GM12801 (cell line): ENCODE data around the gene CCDC68.

Experiments
- TF ChIP-seq, protein P1 (sequence below): IDR thresholded peaks from one replicate; pipeline ENCODE4 v1.5.1; 2011; ENCODE audit warnings: control low read depth; ENCODE audit not compliant: insufficient read length; ENCODE audit errors: extremely low read depth

The CCDC68 gene

DNA sequence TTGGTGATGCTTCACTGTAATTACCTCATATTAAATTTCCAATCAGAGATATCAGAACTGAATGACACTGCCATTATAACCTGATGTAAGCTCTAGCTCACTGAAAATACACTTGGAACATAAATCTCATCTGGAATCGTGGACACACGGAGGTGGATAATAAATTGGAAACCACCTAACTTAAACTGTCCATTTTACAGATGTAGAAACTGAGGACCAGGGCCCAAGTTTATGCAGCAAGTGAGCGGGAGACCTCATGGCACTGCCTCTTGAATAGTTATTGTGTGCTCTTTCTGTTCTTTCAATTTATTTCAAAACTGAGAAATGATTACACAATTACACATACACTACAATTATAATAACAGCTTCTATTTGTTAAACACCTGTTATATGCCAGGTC, 20.8 kb downstream of the CCDC68 start:
- TF ChIP-seq, protein P1, sequence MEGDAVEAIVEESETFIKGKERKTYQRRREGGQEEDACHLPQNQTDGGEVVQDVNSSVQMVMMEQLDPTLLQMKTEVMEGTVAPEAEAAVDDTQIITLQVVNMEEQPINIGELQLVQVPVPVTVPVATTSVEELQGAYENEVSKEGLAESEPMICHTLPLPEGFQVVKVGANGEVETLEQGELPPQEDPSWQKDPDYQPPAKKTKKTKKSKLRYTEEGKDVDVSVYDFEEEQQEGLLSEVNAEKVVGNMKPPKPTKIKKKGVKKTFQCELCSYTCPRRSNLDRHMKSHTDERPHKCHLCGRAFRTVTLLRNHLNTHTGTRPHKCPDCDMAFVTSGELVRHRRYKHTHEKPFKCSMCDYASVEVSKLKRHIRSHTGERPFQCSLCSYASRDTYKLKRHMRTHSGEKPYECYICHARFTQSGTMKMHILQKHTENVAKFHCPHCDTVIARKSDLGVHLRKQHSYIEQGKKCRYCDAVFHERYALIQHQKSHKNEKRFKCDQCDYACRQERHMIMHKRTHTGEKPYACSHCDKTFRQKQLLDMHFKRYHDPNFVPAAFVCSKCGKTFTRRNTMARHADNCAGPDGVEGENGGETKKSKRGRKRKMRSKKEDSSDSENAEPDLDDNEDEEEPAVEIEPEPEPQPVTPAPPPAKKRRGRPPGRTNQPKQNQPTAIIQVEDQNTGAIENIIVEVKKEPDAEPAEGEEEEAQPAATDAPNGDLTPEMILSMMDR: no peak

DNA sequence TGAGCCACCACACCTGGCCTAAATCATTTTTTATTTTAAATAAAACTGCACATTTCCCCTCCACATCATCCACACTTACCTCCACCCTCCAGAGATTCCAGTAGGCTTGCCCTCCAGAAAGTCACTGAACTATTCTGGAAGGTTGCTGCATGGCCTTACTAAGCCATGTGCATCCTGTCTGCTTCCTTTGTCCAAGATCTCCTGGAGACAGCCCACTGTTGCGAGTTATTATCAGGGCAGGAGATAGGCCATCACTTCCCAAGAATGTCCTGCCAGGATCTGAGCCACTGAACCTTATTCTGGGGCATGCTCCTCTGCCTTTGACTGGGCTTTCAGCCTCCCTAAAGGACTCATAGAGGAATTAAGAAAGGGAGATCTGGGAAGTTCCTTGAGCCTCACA, 26.8 kb downstream of the CCDC68 start:
- TF ChIP-seq, protein P1: no peak

DNA sequence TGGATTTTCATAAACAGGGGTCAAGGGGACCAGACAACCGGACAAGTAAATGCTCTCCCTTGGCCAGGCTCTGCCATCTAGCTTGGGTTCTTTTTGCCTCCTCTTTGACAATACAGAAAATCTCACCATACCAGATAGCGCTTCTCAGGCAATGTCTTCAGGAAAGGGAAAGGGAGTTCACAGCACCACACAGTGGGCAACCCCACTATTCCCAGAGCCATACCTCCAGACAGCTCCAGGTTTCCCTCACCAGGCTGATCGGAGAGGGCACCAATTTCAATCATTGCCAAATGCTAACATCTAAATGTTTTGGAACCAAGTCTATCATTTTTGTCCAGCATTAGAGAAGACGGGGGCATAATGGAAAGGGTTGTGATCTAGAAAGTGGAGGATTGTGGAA, 28.1 kb downstream of the CCDC68 start:
- TF ChIP-seq, protein P1: no peak

DNA sequence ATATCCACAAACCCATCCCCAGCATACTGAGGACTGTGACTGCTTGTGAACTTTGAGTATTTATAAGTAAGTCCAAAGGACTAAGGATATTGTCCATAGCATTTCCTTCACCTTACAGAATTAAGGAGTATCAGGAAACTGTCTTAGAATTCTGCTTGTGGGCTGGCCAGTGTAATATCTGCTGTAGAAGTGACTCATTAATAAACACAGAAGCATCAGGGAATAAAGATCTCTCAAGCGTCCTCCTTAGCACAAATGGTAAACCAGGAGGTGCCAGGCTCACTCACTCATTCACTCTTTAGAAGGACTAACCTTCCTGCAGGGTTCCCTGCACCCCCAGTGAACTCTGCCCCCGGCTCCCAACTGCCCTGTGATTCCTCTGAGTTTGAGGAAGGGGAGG, 31.0 kb downstream of the CCDC68 start:
- TF ChIP-seq, protein P1: no peak

DNA sequence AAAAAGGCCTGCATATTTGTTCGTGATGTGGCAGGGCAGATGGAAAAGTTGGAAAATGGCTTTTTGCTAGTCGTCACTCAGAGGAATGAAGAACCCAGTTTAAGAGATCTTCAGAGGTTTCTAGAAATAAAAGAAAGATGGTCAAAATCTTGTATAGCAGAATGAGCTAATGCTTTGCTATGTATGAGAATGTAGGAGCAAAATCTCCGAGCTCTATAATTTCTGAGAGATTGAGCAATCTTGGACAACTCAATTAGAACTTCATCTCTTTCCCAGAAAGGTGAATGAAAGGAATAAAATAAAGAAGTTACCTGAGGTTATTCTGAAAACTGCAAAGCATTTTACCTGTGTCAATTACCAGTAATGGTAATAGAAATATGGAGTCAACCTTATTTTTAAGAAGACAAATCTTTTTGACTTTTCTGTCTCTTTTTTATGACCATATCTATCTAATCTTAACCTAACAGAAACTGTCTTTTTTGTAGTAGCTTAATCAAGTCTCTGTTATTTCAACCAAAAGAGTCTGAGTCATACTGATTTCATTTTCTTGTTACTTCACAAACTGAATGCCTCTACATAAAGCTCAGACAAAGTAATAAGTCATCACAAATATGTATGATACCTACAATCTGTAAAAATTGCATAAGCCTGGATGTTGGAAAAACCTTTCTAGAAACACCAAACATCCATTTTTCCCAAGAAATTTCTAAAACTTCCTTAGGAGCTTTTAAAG, 32.5 kb downstream of the CCDC68 start:
- TF ChIP-seq, protein P1: no peak

DNA sequence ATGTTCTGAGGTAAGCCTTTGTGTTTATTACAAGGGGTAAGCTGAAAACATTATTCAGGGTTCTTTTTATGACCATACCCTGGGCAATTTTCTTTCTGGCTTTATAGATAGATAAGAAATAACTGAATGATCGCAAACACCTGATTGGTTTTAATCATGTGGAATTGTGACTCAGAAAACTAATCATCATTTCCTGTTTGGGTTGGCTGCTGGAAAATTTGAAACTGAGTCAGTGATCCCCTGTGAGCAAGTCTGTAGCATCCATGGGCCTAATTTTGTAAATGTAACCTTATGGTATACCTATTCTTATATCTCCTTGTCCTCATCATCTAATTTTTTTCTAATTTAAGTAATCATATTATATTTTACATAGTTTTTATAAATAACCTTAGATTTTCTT, 34.3 kb downstream of the CCDC68 start:
- TF ChIP-seq, protein P1: no peak

DNA sequence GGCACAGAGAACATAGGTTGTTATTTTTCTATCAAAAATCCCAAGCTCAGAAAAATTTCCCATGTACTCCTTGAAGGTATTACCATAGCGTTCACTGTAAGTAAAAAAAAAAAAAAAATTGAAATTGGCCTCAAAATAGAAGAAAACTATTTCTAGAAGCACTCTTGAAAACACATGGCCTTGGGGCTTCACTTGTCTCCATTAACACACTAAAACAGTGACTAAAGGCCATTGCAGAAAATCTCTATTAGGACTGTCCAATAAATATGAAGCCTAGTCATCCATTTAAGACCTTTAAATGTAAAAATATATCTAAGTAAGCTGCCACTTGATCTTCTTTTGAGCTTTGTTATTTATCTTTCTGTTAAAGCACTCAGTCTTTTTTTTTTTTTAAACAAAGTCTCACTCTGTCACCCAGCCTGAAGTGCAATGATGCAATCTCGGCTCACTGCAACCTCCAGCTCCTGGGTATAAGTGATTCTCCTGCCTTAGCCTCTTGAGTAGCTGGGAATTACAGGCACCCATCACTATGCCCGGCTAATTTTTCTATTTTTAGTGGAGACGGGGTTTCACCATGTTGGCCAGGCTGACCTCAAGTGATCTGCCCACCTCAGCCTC, 35.8 kb downstream of the CCDC68 start:
- TF ChIP-seq, protein P1: no peak
